DMS79 (cell line): ENCODE data around the gene ATP5MC2.
A peak's percentile ranks its signal among the peaks of the same experiment; 100 is the strongest.
"Not testable (repeated sequence)": the region's sequence is repeated elsewhere in the genome, so short reads cannot be mapped to it uniquely, and the experiment has no call there.

Source experiments
- DNase-seq: peaks from one replicate; lab custom pipeline; 2025; lab: John Stamatoyannopoulos, UW

ATP5MC2 gene

DNA sequence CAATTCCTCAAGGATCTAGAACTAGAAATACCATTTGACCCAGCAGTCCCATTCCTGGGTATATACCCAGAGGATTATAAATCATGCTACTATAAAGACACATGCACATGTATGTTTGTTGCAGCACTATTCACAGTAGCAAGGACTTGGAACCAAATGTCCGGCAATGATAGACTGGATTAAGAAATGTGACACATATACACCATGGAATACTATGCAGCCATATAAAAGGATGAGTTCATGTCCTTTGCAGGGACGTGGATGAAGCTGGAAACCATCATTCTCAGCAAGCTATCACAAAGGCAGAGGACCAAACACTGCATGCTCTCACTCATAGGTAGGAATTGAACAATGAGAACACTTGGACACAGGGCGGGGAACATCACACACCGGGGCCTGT lies 29.6 kb downstream of the ATP5MC2 start:
- not testable (repeated sequence) for DNase-seq

DNA sequence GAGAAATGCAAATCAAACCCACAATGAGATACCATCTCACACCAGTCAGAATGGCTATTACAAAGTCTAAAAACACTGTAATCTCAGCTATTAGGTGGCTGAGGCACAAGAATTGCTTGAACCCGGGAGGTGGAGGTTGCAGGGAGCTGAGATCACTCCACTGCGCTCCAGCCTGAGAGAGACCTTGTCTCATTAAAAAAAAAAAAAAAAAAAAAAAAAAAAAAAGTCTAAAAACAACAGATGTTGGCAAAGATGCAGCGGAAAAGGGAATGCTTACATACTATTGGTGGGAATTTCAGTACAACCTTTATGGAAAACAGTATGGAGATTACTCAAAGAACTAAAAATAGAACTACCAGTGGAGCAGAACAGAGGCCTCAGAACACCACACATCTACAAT lies 30.7 kb downstream of the ATP5MC2 start:
- no peak for DNase-seq

DNA sequence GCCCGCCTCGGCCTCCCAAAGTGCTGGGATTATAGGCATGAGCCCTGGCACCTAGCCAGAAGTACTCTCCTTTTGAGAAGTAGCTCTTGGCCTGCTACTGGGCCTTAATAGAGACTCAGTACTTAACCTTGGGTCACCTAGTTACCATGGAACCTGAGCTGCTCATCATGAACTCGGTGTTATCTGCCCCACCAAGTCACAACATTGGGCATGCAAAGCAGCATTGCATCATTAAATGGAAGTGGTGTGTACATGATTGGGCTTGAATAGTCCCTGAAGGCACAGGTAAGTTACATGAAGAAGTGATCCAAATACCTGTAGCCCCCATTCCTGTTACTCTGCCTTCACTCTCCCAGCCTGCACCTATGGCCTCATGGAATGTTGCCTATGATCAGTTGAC lies 31.8 kb downstream of the ATP5MC2 start:
- no peak for DNase-seq

DNA sequence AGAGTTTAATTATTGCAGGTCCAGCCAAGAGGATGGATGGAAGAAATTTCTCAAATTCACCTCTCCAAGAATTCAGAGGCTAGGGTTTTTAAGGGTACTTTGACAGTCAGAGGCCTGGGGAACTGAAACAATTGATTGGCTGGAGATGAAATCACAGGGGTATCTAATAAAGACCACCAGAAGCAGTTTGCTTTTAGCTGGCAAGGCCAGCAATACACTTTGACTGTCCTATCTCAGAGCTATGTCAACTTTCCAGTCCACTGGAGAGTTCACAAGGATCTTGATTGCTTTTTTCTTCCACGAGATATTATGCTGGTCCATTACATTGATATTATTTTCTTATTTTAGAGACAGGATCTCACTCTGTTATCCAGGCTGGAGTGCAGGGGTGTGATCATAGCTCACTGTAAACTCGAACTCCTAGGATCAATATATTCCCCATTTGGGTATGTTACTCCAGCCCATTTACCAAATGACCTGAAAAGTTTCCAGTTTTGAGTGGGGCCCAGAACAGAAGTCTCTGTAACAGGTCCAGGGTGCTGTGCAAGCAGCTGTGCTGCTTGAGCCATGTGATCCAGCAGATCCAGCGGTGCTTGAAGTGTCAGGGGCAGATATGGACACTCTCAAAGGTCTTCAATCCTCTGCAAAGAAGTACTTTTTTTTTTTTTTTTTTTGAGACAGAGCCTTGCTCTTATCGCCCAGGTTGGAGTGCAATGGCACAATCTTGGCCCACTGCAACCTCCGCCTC lies 32.5 kb downstream of the ATP5MC2 start:
- no peak for DNase-seq

DNA sequence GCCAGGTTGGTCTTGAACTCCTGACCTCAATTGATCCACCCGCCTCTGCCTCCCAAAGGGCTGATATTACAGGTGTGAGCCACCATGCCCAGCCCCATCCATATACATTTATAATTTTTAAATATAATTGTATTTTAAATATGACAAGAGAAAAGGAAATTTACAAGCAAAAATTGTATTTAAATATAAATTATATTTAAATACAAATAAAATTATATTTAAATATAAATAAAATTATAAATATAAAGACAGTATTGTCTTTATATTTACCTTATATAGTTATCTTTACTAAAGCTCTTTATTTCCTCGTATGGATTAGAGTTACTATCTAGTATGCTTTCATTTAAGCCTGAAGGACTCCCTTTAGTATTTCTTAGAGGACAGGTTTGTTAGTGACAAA lies 37.8 kb downstream of the ATP5MC2 start:
- DNase-seq = no peak

DNA sequence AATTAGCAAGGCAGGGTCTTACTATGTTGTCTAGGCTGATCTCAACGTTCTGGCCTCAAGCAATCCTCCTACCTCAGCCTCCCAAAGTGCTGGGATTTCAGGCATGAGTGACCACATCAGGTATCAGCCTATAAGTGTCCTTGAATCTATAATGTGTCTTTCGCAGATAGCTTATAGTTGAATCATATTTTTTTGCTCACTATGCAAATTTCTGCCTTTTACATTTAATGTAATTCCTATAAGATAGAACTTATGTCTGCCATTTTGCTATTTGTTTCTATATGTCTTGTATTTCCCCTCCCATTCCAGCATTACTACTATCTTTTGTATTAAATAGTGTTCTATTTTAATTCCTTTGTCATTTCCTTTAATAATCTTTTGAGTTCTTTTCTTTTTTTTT lies 39.2 kb downstream of the ATP5MC2 start:
- DNase-seq = no peak

DNA sequence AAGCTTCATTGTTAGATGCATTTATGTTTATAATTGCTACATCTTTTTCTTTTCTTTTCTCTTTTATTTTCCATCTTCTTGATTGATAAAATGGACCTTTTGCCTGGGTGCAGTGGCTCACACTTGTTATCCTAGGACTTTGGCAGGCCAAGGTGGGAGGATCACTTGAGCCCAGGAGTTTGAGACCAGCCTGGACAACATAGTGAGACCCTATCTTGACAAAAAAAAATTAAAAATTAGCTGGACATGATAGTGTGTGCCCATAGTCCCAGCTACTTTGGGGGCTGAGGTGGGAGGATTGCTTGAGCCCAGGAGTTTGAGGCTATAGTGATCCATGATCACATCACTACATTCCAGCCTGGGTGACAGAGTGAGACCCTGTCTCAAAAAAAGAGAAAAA lies 40.2 kb downstream of the ATP5MC2 start:
- not testable (repeated sequence) for DNase-seq

DNA sequence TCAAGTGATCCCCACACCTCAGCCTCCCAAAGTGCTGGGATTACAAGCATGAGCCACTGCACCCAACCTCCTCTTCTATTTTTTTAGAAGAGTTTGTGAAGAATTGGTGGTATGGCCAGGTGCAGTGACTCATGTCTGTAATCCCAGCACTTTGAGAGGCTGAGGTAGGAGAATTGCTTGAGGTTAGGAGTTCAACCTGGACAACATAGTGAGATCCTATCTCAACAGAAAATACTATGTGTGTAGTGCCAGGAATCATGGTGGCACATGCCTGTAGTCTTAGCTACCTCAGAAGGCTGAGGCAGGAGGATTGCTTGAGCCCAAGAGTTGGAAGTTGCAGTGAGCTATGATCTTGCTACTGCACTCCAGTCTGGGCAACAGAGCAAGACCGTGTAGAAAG lies 44.2 kb downstream of the ATP5MC2 start:
- no peak for DNase-seq

DNA sequence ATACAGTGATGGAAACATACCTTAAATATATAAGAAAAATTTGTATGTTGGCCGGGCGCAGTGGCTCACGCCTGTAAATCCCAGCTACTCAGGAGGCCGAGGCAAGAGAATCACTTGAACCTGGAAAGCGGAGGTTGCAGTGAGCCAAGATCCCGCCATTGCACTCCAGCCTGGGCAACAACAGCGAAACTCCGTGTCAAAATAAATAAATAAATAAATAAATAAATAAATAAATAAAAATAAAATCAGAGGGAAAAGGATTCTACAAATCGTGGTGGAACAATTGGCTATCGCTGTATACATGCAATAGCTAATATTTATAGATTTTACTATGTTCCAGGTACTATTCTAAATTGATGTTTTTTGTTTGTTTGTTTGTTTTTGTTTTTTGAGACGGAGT lies 48.0 kb downstream of the ATP5MC2 start:
- no peak for DNase-seq

DNA sequence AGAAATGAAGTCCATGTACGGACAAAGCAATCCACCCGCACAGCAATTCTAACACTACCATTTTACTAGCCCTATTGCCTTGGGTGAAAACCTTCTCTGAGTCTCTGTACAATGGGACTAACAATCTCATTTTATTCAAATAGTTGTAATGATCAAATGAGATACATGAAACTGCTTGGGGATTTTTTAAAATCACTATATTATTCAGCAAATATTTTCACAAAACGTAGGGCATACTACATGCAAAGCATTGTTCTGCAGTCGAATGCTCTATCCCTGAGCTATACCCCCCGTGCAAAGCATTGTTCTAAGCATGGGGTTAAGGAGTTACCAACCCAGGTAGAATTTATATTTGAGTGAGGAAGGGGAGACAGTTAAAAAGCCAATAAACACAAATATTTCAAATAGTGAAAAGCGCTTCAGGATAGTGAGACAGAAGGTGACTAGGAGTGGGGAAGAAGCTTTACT lies 49.1 kb downstream of the ATP5MC2 start:
- no peak for DNase-seq

DNA sequence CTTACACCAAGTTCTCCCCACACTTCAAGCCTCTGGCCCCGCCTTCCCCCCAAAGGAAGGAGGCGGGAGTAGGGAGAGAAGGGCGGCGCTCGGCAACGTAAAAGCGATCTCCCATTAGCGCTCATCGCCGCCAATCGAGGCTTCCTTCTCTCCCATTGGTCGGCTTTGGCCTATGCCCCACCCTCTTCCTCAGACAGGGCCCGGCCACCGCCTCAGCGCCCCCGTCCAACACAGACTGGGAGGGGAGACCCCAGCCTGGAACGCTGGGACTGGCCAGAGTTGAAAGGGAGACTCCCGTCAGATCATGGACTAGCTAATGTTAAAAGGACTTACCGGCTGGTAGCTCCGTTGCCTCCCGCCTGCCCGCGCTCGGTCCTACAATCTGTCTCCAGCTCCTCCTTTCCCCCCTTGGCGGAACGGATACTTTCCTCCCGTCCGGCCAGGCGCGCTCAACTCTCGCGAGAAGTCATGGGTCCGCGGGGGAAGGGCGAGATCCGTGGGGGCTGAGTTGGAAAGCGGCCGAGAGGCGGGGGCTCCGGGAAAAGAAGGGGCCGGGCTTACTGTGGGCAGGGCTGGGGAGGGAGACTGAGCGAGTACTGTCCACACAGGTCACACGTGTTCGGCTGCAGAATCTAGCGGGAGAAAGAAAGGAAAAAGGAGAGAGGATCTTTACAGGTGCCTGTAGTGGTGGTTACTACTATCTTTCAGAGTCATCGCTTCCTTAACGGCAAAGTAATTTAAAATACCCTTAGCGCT lies 49.8 kb downstream of the ATP5MC2 start, which contains the start of gene ATF7:
ATF7 (minus strand) TSS at position 437 of the 756 bp plus-strand sequence. CDS start 25,382 bp downstream, outside the sequence.
- peak; percentile 77 for DNase-seq

DNA sequence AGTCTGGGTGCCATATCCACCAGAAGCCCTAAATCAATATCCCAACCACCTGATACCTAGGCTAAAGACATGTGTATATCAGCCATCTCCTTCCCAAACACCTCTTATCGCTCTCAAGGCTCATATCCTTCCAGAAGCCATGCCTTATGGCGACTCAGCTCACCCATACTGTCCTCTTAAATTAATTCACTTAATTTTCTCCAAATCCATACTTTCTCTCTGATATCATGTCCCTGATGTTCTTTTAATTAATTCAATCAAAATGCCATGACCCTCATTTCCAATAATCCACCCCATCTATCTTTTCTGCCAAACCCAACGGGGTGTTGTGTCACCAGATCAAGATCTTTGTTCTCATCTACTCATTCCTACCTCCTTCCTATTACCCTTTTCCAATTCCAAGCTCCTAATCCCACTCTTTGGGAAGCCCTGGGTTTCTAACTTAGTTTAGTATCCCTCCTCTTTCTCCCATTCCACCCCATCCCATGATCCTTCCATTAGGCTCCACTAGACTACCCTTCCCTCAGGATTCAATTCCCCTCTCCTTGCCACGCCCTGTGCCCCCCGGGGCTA lies 50.4 kb downstream of the ATP5MC2 start:
- no peak for DNase-seq

DNA sequence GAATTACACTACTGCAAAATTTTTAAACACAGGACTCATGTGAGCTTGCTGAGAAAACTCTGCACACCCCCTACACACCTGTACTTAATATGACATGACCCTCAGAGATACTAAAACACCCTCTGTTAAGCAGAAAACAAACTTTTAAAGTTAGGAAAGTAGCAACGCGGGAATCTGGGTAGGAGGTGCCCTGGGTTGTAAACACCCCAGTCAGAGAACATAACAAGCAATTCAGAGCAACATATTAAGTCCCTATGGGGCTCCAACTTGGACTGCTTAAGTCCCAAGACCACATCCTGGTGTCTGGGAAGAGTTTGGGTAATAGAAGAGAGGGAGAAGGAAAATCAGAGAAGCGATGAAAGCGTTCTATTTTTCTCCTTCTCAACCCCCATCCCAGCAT lies 50.9 kb downstream of the ATP5MC2 start:
- DNase-seq = no peak

DNA sequence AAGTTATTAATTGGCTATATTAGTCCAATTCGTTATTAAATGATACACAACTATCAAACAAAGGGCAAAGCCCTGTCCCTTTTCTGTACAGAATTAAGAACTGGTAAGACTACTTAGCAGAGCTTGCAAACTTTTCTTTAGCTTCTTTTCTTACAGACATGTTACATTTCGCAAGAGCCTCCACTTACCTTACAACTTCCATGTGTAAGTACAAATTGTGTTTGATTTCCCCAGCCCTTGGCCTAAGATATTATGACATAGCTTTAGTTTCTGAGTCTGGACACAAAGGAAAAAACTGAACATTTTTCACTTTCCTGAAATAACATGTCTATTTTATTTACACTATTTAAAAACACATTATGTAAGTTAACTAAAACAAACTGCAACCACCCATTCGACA lies 51.4 kb downstream of the ATP5MC2 start:
- no peak for DNase-seq

DNA sequence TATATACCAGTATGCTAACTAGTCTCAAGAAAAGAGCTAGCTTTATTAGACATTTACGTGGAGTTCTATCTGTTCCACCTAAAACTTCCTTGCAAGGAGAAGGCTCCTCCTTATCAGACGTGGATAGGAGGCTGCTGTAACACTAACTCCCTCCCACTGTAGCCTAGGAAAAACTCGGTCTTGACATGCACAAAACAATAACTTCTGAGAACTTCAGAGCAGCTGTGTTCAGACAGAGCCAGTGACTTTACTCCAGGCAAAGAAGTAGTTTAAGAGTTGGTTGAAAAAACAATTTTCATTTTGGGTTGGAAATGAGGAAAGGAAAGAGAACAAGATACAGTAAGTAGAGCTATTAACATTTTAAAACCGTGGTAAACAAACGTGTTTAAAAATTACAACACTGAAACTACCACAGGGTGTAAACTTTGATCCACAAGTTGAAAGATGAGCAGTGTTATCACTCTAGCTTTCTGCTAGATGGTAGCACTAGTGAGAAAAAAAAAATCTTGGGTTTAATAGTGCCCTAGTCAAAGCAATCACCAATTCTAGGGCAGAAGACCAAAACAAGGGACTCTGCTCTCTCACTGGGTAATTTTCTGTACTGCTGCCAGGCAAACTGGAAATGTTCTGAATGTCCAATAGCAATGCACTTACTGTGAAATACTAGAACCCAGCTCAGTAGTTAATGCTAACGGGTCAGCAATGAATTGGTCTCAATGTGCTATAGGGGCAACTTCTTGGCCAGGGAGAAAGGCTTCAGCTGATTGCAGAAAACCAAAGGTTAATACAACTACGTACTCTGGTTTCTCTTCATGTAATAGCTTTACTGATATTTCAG lies 52.1 kb downstream of the ATP5MC2 start:
- DNase-seq = no peak

DNA sequence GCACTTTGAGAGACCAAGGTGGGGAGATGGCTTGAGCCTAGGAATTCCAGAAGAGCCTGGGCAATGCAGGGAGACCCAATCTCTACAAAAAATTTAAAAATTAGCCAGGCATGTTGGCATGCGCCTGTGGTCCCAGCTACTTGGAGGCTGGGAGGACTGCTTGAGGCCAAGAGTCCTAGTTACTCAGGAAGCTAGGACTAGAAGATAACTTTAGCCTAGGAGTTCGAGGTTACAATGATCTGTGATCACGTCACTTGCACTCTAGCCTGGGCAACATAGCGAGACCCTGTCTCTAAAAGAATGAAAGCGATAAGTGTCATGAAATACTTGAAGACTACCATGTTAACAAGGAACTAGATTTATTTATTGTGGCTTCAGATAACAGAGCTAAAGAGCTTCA lies 53.2 kb downstream of the ATP5MC2 start:
- no peak for DNase-seq

DNA sequence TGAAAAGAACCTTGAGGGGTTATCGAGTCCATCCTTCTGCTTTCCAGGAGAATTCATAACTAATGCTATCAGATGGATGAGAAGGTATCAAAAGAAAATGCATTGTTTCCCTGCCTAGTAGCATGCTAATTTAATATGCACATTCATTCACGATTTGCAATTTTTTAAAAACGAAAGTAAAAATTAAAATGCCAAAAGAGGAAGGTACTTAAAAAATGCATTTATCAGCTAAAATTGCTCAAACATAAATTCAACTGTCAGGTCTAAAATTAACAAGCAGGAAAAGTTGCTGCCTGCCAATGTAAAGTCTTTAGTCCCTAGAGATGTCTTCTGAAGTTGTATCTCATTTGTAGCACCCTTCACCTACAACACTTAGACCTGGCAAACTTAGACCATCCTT lies 57.6 kb downstream of the ATP5MC2 start:
- no peak for DNase-seq

DNA sequence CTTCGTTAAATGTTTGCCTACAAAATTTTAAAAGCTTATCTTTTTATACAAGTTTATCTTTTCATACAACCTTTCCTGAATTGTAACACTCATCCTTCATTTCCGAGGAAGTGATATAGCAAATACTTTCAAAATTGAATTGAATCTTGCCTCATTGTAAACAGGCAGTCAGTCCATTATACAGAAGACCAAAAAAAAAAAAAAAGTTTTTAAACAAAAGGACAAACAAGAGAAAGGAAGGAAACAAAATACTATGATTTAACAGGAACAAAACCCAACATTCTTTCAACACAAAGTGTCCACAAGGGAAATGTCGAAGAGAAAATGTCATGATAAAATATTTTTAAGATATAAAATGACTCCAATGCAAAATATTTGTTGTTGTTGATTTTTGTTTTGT lies 58.2 kb downstream of the ATP5MC2 start:
- DNase-seq = no peak

DNA sequence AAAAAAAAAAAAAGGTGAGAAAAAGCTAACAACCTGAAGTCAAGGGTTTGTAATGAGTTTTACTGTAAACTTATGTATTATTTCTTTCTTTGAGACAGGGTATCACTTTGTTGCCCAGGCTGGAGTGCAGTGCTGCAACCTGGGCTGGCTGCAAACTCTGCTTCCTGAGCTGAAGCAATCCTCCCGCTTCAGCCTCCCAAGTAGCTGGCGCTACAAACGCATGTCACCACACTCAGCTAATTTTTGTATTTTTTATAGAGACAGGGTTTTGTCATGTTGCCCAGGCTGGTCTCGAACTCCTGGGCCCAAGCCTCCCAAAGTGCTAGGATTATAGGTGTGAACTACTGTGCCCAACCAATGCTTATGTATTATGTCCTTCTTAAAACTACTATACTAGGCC lies 58.9 kb downstream of the ATP5MC2 start:
- no peak for DNase-seq
